NCI-H187 treated with DMSO at 0.1 percent for 48 hours (cell line): ENCODE results near the gene ARHGAP42.

Experiments used
- DNase-seq: peaks from one replicate; lab custom pipeline; 2025; lab: John Stamatoyannopoulos, UW

ARHGAP42 gene

GRCh38 chr11:100918551-100919500, 231.7 kb downstream of the ARHGAP42 start:
- DNase-seq, result no peak

DNA sequence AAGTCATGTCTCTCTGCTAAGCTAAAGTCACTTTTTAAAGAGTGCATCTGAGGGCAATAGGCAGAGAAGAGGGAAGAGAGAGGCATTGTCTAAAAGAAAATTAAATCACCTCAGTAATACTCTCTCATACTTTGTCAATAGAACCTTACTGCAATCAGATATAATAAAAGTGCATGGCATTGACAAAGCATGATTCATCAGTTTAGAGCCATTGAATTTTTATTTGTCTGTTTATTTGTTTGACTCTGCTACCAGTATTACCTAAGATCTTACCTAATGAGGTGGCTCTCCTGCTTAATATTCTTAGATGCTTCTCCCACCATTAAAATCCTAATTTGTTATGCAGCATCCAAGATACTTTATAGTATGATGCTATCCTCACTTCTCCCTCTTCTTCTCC, 233.5 kb downstream of the ARHGAP42 start:
- DNase-seq, result no peak

DNA sequence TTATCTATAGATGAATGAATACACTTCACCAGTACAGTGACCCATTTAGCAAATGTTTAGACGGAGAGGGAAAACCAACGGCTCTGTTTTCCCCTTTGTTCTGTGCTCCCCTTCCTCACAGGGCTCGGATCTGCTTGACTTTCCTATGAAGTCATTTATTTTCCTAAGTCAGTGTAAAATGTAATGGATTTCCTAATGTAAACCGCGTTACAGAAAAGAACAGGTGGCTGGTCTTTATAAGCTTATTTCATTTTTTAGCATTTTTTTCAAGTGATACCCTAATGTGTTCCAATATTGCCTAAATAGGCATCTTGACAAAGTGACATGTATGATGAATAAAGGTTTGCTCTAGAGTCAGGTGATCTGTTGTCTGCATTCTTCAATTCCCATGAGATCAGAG, 235.0 kb downstream of the ARHGAP42 start:
- no peak for DNase-seq

DNA sequence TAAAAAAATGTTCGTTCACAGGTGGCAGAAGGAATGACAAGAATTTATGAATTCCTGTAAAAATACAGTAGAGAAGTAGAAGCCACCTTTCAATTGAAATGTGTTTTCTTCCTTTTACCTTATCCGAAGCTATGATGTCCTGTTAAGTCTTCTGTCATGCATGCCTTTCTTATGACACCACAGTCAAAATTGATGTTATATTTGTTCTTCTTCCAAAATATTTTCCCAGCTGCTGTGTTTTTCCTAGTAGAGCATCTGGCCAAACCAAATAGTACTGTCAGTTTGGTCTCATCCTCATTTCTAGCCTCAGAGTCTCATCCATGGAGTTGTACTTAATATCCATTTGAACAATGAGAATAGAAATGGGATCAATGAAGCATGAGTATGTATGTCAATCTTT, 236.5 kb downstream of the ARHGAP42 start:
- DNase-seq, result no peak

- DNase-seq, result no peak
These were observed 238.8 kb downstream of the ARHGAP42 start for GRCh38 chr11:100925935-100926334.

- DNase-seq, result no peak
These were observed 240.5 kb downstream of the ARHGAP42 start for GRCh38 chr11:100927579-100927978.

GRCh38 chr11:100928426-100928825, 241.3 kb downstream of the ARHGAP42 start:
- no peak for DNase-seq

DNA sequence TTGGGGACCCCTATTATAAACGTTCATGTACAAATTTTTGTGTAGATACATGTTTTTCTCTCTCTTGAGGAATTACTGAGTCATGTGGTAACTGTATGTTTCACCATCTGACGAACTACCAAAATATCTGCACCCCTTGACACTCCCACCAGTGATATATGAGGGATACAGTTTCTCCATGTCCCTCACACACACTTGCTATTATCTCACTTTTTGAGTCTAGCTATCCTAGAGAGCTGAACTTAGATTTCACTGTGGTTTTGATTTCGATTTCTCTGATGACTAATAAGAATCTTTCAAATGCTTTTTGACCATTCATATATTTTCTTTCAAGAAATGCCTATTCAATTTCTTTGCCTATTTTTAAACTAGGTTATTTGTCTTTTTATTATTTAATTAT, 242.3 kb downstream of the ARHGAP42 start:
- no peak for DNase-seq

DNA sequence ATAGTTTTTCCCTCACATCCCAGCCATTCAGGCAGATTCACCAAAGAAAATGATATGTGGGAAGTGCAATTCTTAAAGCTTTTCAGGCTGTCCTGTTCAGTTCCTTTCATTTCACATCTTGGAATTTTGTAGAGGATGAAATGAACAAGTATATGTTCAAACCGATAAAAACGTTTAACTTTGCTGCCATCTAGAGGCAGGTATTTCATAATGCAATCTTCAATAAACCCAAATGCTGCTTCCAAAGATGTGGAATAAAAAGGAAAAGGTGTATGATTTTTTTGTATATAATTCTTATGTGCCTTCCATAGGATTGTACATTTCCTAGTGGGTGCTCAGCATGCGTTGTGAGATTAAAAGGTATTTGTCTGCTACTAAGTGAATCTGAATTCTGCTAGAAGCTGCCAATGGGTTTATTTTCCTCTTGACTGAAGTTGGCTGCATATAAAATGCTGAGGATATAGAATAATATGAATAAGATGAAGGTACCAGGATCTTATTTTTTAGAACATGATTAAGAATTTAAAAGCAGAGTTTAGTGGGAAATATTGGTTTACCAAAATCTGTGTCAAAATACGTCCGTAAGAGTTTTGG, 243.2 kb downstream of the ARHGAP42 start:
- peak; percentile 21 for DNase-seq

GRCh38 chr11:100932474-100933100, 245.5 kb downstream of the ARHGAP42 start:
- no peak for DNase-seq

GRCh38 chr11:100936781-100937180, 249.7 kb downstream of the ARHGAP42 start:
- no peak for DNase-seq

DNA sequence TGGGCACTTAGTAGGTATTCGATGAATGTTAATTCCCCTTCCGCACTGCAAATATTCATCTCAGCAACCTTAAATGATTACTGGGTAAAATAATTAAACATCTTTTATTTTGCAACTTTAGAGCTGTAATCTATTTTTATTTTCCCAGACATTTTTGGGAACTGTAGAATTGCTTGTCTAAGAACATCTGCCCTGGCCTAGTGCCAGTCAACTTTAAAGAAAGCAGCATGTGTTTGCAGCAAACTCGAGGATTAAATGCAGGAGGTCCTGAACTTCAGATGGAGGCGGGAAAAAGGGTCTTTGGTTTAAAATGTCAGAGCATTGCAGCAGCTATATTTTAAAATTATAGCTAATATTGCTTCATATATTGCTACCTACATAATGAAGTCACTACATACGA, 252.5 kb downstream of the ARHGAP42 start:
- DNase-seq, result no peak

GRCh38 chr11:100940111-100940510, 253.0 kb downstream of the ARHGAP42 start:
- DNase-seq, result no peak

- no peak for DNase-seq
These were observed 253.9 kb downstream of the ARHGAP42 start for GRCh38 chr11:100941033-100941432.

- no peak for DNase-seq
These were observed 254.9 kb downstream of the ARHGAP42 start for GRCh38 chr11:100942016-100942415.

DNA sequence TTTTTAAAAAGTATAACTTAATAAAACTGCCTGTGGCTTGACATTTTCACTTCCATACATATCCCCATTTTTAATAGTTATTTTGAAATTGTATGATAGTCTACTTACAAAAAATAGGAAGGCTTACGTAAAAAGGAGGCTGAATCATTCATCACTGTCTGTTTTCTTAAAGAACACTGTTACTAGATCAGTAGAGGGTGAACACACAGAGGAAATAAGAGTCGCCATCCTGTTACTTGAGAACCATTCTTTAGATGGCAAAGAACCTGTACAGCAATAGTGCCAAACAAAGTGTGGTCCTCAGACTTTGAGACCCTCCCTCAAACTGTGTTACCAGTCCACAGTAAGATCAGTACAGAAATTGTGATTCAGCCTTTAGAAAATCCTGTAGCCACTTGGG, 261.8 kb downstream of the ARHGAP42 start:
- DNase-seq, result no peak

DNA sequence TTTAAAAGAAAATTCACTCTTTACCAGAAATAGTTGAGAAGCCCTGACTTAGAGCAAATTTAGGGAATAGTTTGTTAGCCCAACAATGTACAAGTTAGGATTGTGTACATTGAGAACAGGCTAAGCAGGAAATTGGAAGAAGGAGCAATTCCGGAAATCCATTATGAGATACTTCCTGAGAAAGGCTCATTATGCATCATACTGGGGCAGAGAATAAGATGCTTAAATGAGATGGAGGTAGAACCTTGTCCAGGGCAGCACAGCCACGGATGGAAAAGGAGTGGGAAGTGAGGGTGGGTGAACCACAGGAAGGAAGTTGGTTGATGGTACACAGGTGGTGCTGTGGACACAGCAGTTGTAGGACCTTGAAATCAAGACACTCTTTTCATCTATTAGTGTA, 262.4 kb downstream of the ARHGAP42 start:
- no peak for DNase-seq

DNA sequence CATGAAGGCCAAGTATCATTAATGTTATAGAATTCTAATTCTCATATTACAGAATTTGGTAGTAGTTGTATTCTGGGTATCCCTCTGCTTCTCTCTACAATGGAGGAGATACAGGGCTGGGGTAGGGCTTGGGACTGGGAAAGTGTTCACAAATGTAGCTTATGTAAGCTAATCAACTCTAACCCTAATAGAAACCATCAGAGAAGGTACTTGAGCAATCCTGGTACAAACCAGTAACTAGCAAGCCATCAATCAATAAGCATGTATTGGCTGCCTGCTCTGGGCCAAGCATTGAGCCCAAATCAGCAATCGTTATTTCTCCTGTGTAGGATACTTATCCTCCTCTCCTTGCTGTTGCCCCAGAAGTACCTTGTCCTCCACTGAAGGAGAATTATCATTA, 268.2 kb downstream of the ARHGAP42 start:
- no peak for DNase-seq

DNA sequence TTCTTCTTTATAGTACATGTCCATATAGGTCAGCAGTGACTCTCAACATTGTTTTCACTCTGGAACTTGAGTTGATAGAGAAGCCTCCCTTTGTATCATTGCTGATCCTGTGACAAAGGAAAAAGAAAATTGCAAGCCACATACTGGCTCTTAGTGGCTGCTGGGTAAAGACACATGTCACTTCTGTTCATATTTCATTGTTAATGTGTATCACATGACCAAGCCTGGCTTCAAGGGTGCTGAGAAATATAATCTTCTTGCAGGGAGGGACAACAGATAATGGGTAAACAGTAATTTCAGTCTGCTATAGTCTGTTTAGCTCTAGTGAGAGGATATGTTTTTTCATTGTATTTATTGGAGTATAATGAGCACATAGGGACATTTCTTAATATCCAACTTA, 269.3 kb downstream of the ARHGAP42 start:
- DNase-seq, result no peak

DNA sequence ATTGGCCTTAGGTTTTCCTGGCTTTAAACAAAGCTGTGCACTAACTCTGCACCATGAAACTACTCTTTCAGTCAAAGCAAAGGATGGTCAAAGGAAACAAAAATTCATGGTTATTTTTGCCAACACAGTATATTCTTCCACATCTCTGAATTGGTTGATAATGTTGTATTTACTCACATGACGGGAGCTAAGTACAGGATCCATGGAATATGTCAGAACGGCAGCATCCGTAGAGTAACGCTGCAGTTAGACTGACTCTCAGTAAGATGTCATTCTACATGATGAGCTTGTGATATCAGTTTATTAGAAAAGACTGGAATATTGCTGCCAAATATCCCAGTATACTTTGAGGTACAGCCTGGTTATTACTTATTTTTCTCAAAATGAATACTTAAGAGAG, 270.4 kb downstream of the ARHGAP42 start:
- no peak for DNase-seq

DNA sequence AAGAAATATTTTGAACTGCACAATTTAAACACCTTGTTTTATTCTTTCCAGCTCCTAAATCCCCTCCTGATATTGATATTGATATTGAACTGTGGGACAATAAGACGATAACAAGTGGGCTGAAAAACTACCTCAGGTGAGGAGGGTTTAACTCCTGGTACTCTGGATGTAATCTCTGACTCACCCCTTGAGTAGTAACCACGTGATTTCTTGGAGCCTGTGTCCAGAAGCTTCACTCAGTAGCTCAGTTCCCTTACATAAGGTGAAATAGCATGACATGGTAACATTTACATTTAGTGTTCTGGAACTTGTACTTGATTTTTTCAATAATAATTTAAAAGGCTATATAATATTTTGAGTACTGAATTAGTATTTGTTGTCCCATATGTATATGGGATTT, 274.5 kb downstream of the ARHGAP42 start:
- DNase-seq, result no peak

DNA sequence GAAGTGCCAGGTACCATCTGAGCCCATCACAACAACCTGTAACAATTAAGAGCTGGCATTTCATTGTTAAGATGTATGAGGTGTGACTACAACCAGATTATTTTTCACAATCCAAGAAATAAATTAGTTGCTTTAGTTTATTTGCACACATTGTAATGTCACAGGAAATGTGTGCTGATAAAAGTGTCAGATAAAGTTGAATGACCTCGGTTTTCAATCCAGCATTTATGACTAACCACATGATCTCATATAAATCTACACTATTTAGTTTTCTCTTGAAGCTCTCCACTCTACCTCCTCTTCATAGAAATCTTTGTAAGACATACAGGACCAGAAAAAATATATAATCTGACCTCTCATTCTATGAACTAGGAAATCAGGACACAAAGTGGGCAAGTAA, 276.3 kb downstream of the ARHGAP42 start:
- no peak for DNase-seq

DNA sequence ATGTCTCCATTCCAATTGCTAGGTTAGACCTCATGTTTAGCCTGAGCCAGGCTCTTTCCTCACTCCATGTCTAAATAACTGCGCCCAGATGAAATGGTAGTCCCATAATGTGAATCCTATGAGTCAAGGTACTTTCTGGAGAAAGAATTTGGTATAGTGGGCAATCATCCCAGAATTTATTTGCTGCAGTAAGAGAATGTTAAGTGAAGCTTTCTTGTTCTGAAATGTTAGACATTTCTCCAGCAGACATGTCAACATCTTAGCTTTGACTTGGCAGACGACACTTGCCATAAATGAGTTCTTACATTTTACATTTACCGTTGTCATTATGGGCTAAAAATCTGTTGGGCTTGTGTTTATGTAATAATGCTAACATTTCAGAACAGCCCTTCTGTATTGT, 277.3 kb downstream of the ARHGAP42 start:
- no peak for DNase-seq
